GM19193 (cell line): ENCODE data around the gene USP22.
A peak's percentile ranks its signal among the peaks of the same experiment; 100 is the strongest.

ENCODE experiments used
- POLR2A ChIP-seq: IDR thresholded peaks from 4 replicates; pipeline ENCODE4 v1.6.1; 2011; ENCODE audit not compliant: insufficient read depth, insufficient read length; ENCODE audit errors: extremely low read depth

USP22 gene

DNA sequence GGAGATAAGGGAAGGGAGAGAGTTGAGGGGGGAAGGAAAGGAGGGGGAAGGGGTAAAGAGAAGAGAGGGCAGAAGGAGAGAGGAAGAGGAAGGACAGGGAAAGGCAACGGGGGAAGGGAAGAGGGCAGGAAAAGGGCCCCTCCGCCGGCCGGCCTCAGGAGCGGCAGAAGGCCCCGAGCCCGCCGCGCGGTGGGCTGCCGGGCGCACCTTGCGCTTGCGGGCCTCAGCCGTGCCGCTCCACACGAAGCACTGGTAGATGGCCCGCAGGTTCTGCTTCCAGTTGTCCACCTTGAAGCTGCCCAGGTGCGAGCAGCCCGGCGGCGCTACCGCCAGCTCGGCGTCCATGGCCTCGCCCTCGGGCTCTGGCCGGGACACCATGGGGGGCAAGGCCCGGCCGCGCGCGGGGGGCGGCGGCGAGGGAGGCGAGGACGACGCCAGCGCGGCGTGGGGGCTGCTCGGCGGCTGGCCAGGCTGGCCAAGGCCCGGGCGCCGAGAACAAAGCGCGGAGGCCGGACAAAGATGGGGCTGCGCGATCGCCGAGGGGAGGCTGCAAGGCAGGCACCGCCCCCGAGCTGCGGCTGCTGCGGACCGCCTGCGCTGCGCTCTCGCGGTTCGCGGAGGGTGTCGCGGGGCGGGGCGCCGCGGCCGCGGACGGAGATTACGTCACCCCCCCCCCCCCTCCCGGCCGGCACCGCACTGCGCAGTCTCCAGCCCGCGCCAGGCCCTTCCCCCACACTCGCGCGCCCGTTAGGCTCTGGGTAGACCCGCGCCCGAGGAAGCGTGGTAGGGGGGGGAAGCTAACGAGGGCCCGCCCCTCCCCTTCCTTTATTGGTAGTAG is at the start of gene USP22:
Gene USP22 (minus strand): TSS at position 554 of the 838 bp plus-strand sequence. CDS start 176 bp downstream, at position 378.
- TF ChIP-seq POLR2A: peak; percentile 45

DNA sequence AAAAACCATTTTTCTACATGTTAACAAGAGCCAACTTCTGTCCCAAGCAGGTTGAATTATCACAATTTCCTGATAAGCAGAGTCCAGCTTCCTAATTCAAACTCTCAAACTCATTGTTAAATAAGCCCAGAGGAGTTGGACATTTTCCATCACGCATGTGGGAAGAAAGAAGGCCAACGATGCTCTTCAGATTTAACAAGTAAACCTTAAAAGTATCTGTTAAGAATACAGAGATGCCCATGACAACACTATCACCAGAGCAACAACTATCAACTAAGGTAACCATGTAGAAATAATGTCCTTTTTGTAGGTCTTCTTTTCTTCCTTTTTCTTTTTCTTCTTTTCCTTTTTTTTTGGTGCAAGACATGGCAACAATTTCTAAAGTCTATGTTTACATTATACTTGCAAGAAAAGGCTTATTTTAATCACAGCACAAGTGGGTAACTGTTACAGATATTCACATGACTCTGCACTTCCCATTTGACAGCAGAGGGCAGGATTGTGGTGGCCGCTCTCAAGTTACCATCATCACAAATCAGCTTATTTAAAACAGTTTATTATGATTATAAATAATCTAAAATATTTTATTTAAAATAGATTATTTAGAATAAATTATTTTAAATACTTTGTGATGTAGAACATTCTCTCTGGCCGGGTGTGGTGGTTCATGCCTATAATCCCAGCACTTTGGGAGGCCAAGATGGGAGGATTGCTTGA is 48.2 kb upstream of the USP22 start:
- no peak for TF ChIP-seq POLR2A

- TF ChIP-seq POLR2A: no peak
These were observed 47.4 kb upstream of the USP22 start for GRCh38 chr17:21089933-21090901.

- no peak for TF ChIP-seq POLR2A
These were observed 46.3 kb upstream of the USP22 start for GRCh38 chr17:21089145-21089544.

DNA sequence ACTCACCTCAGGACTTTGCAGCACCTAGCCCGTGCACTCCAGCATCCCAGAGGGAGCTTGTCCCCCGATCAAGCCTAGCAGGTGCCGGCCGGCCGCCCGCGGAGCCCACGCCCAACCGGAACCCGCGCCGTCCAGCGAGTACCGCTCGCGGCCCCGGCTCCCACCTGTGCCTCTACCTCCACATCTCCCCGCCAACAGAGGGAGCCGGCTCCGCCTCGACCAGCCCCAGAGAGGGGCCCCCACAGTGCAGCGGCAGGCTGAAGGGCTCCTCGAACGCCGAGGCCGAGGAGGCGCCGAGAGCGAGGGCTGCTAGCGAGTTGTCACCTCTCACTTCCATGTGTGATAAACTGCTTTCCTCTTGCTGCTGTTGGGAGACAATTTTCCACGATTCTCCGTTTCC is 42.9 kb upstream of the USP22 start:
- TF ChIP-seq POLR2A: no peak

DNA sequence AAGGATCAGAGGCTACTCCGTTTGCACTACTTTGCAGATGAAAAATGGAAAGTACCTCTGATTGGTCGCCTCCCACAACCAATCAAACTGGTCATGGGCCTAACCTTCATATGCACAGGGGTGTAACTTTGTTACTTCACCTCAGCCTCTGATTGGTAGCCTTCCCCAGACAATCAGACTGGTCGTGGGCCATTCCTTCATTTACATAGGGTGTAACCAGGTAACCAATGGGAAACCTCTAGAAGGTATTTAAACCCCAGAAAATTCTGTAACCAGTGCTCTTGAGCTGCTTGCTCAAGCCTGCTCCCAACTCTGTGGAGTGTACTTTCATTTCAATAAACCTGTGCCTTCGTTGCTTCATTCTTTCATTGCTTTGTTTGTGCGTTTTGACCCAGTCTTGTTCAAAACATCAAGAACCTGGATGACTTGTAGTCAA is 39.2 kb upstream of the USP22 start:
- no peak for TF ChIP-seq POLR2A

DNA sequence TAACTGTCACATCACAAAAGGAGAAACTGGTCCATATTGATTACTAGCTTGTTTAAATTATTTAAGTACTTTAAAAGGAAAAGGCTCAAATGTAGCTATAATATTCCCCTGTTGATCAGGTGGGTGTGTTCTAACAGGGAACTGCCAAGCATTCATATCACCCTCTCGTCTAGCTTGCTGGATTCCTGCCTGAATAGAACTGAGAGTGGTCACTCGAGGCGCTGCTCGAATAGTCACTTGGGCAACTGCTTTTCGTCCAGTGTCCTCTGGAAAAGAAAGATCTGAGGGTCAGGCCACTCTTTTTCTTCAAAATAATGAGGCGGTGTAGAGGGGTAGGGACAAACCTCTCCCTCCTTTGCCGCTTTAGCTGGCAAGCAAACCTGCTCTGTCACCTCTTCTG is 36.4 kb upstream of the USP22 start:
- no peak for TF ChIP-seq POLR2A

DNA sequence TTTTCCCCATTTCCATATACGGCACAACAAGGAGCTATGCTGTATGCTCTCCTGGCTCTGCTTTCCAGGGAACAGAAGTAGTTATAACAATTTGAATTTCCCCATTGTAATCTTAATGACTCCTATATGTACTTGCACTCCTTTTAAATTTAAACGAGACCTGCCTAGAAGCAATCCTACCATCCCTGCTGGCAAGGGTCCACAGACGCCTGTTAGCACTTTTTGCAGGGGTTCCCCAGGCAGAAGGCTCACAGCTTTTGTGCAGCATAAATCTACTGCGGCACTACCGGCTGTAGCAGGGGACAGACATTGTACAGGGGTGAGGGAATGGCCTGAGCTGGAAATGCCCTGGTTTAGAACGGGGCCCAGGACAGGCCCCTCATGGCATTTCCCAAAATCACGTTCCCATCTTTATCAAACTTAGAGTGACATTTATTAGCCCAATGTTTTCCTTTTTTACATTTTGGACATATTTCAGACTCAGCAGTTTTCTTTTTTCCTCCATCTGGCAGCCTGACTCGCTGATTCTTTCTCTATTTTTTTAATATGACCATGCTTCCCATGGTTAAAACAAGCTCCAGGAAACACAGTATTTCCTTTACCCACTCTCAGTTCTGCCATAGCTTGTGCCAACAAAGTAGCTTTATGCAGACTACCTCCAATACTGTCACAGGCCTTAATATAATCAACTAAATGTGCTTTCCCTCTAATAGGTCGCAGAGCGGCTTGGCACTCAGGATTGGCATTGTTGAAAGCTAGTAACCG is 35.4 kb upstream of the USP22 start:
- no peak for TF ChIP-seq POLR2A

GRCh38 chr17:21077281-21077680 is 34.5 kb upstream of the USP22 start:
- no peak for TF ChIP-seq POLR2A

- no peak for TF ChIP-seq POLR2A
These were observed 33.4 kb upstream of the USP22 start for GRCh38 chr17:21076242-21076641.

DNA sequence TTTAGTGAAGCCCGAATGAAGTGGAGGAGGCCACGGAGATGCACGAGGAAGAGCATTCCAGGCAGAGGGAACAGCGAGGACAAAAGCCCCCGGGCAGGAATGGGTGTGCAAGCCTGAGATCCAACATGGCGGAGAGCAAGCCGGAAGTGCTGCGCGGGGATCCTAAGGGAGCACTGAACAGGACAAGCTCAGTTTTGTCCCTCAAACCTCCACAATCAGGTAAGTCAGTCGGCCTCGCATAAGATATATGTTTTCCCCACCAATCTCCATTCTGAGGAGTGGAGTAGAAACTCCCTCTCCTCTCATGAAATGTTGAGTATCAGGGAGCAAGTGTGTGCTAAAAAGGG is 32.9 kb upstream of the USP22 start:
- TF ChIP-seq POLR2A: no peak

- no peak for TF ChIP-seq POLR2A
These were observed 30.0 kb upstream of the USP22 start for GRCh38 chr17:21072745-21073197.

DNA sequence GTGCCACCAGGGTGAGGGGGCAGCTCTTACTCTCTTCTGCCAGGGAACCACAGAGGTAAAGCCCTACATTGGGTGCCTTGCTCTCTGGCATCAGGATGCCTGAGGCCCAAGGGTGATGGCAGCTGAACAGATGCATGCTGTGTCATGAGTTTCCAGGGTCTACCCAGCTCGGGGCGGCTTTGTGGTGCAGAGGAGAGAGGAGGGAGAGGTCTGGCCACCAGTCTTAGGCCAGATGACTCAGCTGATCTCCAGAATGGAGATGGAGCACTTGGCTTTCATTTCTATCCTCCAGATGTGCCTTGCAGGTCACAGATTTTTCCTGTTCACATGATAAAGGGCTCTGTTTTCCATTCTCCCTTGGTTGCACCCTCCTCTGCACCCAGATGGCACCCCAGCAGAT is 23.6 kb upstream of the USP22 start:
- TF ChIP-seq POLR2A: no peak

DNA sequence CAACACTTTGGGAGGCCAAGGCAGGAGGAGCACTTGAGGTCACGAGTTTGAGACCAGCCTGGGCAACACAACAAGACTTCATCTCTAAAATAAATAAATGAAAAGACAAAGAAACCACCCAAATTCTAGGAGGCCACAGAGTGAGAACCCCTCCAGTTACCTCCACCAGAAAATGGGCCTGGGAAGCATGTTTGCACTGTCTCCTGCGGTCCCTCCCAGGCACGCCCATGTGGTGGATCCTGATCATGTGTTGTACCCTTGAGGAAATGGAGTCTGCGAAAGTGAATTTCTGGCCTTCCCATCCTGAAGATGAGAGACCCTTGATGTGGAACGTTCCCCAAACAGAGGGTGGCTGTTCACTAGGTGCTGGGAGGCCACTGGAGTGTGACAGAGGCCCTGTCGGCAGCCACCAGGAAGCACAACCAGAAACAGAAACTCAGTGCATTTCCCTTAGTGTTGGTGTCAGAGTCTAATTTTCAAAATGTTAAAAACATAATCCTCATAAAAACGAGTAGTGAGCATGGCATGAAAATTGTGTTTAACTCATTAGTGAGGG is 19.2 kb upstream of the USP22 start:
- no peak for TF ChIP-seq POLR2A
